ENCODE measurements around the gene DPP10. TPM values are rescaled to one million over a fixed set of nuclear protein-coding genes. Genes with fewer than 3 reads are reported as not detected.

DPP10 gene
- total RNA-seq, 1 experiment from 2014 or later, result not detected

DNA sequence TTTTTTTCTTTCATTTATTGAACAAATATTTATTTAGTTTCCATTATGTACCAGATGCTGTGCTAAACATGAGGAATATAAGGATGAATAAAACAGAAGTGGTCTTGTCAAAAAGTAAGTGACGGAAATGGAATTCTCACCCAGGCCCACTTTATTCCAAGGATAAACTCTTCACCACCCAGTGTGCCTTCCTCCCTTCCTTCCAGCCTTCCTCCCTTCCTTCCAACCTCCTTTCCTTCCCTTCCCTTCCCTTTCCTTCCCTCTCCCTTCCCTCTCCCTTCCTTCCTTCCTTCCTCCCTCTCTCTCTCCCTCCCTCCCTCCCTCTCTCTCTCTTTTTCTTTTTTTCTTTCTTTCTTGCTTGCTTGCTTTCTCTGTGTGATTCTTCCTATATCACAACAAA, 240.8 kb downstream of the DPP10 start:
- Histone ChIP-seq H3K4me3 (ENCODE audit: low read length) (no peak overlapping the region), H4K20me1 (ENCODE audit: low read length) (no peaks in the 10 kb centered on the region), H3K9me2 (replicated peaks; ENCODE audit: low read length) (no peaks in the 10 kb centered on the region), H3F3A (ENCODE audit: low read length, unreplicated experiment) (no peaks in the 10 kb centered on the region), H3K4me2 (ENCODE audit: low read length) (no peak overlapping the region), H3K27ac (ENCODE audit: low read length) (no peak overlapping the region), H3K4me1 (ENCODE audit: insufficient read depth, low read length) (no peaks in the 10 kb centered on the region), H3K36me3 (ENCODE audit: low read depth, low read length) (no peaks in the 10 kb centered on the region), H2AFZ (ENCODE audit: low read length) (no peak overlapping the region), H3K79me2 (ENCODE audit: low read length) (no peaks in the 10 kb centered on the region), H3K9me3 (ENCODE audit: low read length) (no peaks in the 10 kb centered on the region), H3K9ac (ENCODE audit: low read length) (no peak overlapping the region), H3K27me3 (ENCODE audit: low read length) (no peaks in the 10 kb centered on the region)
- POLR2A ChIA-PET (ENCODE audit: unreplicated experiment), result no interaction called here
- no TSS peak for BruUV-seq (replicated peaks)
- CTCF ChIA-PET, result no interaction called here
- DNase-seq, result no peak
- TF ChIP-seq EZH2 (IDR thresholded peaks at IDR 0.05; ENCODE audit: low read length, unreplicated experiment), result no peak
- no peak for TF ChIP-seq EZH2phosphoT487 (IDR thresholded peaks at IDR 0.05; ENCODE audit: borderline replicate concordance, low read length)
- TF ChIP-seq, protein P1, sequence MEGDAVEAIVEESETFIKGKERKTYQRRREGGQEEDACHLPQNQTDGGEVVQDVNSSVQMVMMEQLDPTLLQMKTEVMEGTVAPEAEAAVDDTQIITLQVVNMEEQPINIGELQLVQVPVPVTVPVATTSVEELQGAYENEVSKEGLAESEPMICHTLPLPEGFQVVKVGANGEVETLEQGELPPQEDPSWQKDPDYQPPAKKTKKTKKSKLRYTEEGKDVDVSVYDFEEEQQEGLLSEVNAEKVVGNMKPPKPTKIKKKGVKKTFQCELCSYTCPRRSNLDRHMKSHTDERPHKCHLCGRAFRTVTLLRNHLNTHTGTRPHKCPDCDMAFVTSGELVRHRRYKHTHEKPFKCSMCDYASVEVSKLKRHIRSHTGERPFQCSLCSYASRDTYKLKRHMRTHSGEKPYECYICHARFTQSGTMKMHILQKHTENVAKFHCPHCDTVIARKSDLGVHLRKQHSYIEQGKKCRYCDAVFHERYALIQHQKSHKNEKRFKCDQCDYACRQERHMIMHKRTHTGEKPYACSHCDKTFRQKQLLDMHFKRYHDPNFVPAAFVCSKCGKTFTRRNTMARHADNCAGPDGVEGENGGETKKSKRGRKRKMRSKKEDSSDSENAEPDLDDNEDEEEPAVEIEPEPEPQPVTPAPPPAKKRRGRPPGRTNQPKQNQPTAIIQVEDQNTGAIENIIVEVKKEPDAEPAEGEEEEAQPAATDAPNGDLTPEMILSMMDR (conservative IDR thresholded peaks at IDR 0.05; ENCODE audit: low read depth, low read length), result no peak
- intact Hi-C loops (cut with micrococcal nuclease), result no loop called here
- no peak for ATAC-seq

DNA sequence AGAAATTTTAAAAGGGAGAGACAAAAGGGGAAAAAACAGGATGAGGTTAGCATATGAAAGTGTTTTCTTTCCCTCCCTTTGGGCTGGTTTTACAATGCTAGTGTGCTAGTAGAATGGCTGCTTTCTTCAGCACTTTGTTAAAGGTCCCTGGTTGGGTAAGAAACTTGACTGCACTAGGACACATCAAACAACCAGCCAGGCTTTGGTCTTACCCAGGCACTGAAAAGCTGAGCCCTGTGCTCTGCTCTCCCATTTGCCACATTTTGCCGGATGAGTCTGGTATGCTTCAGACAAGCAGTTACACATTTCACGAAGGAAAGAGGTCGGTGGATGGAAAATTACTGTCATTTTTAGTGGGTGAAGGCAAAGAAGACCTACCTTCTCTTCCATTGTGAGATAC, 242.0 kb downstream of the DPP10 start:
- intact Hi-C loops (cut with micrococcal nuclease), result no loop called here
- H3K4me2 ChIP-seq (ENCODE audit: low read length), result no peak overlapping the region
- BruUV-seq (replicated peaks), result no TSS peak
- ChIA-PET POLR2A (ENCODE audit: unreplicated experiment) (no interaction called here), CTCF (no interaction called here)
- H4K20me1 ChIP-seq (ENCODE audit: low read length), result no peaks in the 10 kb centered on the region
- no peak overlapping the region for H3K4me3 ChIP-seq (ENCODE audit: low read length)
- TF ChIP-seq EZH2 (IDR thresholded peaks at IDR 0.05; ENCODE audit: low read length, unreplicated experiment) (no peak), EZH2phosphoT487 (IDR thresholded peaks at IDR 0.05; ENCODE audit: borderline replicate concordance, low read length) (no peak)
- TF ChIP-seq, protein P1 (conservative IDR thresholded peaks at IDR 0.05; ENCODE audit: low read depth, low read length), result no peak
- no peaks in the 10 kb centered on the region for H3K36me3 ChIP-seq (ENCODE audit: low read depth, low read length)
- no peaks in the 10 kb centered on the region for H3K9me3 ChIP-seq (ENCODE audit: low read length)
- H3K27ac ChIP-seq (ENCODE audit: low read length), result no peak overlapping the region
- no peak overlapping the region for H3K9ac ChIP-seq (ENCODE audit: low read length)
- no peaks in the 10 kb centered on the region for H3K9me2 ChIP-seq (replicated peaks; ENCODE audit: low read length)
- no peaks in the 10 kb centered on the region for H3F3A ChIP-seq (ENCODE audit: low read length, unreplicated experiment)
- DNase-seq (no peak), ATAC-seq (no peak)
- H3K27me3 ChIP-seq (ENCODE audit: low read length), result no peaks in the 10 kb centered on the region
- H3K79me2 ChIP-seq (ENCODE audit: low read length), result no peaks in the 10 kb centered on the region
- H3K4me1 ChIP-seq (ENCODE audit: insufficient read depth, low read length), result no peaks in the 10 kb centered on the region
- no peak overlapping the region for H2AFZ ChIP-seq (ENCODE audit: low read length)

DNA sequence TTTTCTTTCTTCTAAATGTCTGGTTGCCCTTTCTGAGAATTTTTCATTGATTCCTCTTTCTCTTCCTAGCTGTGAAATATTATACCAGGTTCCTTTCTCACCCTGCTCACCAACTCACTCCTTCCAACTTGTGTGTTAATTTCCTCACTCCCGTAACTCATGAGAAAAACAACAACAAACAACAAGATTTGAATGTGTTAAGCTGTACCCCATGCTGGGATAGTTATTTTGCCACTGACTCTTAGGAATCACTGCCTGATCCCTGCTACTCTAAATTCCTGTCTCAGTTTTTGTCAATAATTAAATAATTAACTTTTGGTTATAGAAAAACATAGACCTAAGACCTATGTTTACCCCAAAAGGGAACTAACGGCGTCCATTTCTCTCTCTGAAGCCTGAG, 242.7 kb downstream of the DPP10 start:
- POLR2A ChIA-PET (ENCODE audit: unreplicated experiment), result no interaction called here
- ATAC-seq (no peak), DNase-seq (no peak)
- Histone ChIP-seq H2AFZ (ENCODE audit: low read length) (no peak overlapping the region), H4K20me1 (ENCODE audit: low read length) (no peaks in the 10 kb centered on the region), H3K4me1 (ENCODE audit: insufficient read depth, low read length) (no peaks in the 10 kb centered on the region), H3K4me2 (ENCODE audit: low read length) (no peak overlapping the region), H3K27ac (ENCODE audit: low read length) (no peak overlapping the region), H3K27me3 (ENCODE audit: low read length) (no peaks in the 10 kb centered on the region), H3F3A (ENCODE audit: low read length, unreplicated experiment) (no peaks in the 10 kb centered on the region), H3K36me3 (ENCODE audit: low read depth, low read length) (no peaks in the 10 kb centered on the region), H3K9me2 (replicated peaks; ENCODE audit: low read length) (no peaks in the 10 kb centered on the region), H3K9me3 (ENCODE audit: low read length) (no peaks in the 10 kb centered on the region), H3K4me3 (ENCODE audit: low read length) (no peak overlapping the region), H3K79me2 (ENCODE audit: low read length) (no peaks in the 10 kb centered on the region), H3K9ac (ENCODE audit: low read length) (no peak overlapping the region)
- intact Hi-C loops (cut with micrococcal nuclease), result no loop called here
- TF ChIP-seq, protein P1 (conservative IDR thresholded peaks at IDR 0.05; ENCODE audit: low read depth, low read length), result no peak
- no peak for TF ChIP-seq EZH2 (IDR thresholded peaks at IDR 0.05; ENCODE audit: low read length, unreplicated experiment)
- TF ChIP-seq EZH2phosphoT487 (IDR thresholded peaks at IDR 0.05; ENCODE audit: borderline replicate concordance, low read length), result no peak
- no TSS peak for BruUV-seq (replicated peaks)
- CTCF ChIA-PET, result no interaction called here

All from PC-3 (cell line).